GM12875 (cell line): Measurements from ENCODE around the gene ACIN1.

Experiments
- H3K4me3 ChIP-seq: one replicate; pipeline ENCODE4 v1.5.1; 2011; ENCODE audit warnings: low read depth, low read length, control low read depth
- TF ChIP-seq, protein P1 (sequence below): IDR thresholded peaks from 2 replicates; pipeline ENCODE4 v1.5.1; 2011; ENCODE audit warnings: low read depth, mild to moderate bottlenecking, control low read depth, inconsistent platforms, low read length, moderate library complexity, borderline replicate concordance; ENCODE audit not compliant: insufficient read depth

ACIN1 gene

DNA sequence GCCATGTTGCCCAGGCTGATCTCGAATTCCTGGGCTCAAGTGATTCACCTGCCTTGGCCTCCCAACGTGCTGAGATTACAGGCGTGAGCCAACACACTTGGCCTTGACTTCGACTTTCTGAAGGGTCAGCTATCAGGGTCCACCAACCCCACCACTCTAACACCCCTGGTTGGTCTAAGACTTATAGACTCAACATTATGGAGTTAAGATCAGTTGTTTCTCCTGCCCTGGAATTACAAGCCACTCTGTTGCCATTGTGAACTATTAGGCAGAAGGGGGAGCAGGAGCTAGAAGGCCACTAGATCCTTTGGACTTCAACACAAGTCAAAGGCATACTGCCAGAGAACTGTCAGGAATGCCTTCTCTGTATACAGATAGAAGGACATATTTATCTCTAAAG, 54.8 kb downstream of the ACIN1 start:
- TF ChIP-seq, protein P1, sequence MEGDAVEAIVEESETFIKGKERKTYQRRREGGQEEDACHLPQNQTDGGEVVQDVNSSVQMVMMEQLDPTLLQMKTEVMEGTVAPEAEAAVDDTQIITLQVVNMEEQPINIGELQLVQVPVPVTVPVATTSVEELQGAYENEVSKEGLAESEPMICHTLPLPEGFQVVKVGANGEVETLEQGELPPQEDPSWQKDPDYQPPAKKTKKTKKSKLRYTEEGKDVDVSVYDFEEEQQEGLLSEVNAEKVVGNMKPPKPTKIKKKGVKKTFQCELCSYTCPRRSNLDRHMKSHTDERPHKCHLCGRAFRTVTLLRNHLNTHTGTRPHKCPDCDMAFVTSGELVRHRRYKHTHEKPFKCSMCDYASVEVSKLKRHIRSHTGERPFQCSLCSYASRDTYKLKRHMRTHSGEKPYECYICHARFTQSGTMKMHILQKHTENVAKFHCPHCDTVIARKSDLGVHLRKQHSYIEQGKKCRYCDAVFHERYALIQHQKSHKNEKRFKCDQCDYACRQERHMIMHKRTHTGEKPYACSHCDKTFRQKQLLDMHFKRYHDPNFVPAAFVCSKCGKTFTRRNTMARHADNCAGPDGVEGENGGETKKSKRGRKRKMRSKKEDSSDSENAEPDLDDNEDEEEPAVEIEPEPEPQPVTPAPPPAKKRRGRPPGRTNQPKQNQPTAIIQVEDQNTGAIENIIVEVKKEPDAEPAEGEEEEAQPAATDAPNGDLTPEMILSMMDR, result no peak
- no peak overlapping the region for H3K4me3 ChIP-seq

DNA sequence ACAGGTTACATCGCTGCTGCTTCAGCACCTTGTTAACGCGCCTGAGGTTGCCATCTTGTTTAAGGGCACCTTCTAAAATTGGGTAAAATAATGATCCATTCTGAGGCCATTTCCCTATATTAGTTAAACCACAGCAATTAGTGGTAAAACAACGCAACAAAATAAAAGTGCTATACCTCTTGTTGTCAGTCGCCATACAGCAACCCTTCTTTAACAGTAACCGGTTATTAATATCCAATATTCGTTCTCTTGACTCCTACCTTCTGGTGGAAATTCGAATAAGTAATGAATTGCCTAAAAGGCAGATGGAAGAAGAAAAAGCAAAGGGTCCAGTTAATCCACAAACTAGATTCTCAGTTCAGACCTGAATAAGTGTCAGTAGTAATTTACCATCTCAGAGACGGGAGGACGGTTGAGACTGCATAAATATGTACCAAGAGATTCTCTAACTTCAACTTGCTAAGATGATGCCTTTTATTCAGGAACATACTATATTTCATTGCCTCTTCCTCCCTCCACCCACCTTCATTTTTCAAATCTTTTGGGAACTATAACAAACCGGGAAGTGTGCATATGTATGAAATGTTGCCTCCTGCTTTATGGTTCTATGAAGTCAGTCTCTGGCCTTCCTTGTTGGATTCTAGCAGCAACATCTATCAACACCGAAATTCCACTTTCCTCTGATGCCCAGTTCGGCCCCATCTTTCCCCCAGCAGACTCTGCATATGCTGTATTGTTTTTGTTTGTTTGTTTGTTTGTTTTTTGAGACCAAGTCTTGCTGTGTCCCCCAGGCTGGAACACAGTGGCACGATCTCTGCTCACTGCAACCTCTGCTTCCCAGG, 59.4 kb downstream of the ACIN1 start:
- TF ChIP-seq, protein P1, result no peak
- H3K4me3 ChIP-seq, result no peak overlapping the region

DNA sequence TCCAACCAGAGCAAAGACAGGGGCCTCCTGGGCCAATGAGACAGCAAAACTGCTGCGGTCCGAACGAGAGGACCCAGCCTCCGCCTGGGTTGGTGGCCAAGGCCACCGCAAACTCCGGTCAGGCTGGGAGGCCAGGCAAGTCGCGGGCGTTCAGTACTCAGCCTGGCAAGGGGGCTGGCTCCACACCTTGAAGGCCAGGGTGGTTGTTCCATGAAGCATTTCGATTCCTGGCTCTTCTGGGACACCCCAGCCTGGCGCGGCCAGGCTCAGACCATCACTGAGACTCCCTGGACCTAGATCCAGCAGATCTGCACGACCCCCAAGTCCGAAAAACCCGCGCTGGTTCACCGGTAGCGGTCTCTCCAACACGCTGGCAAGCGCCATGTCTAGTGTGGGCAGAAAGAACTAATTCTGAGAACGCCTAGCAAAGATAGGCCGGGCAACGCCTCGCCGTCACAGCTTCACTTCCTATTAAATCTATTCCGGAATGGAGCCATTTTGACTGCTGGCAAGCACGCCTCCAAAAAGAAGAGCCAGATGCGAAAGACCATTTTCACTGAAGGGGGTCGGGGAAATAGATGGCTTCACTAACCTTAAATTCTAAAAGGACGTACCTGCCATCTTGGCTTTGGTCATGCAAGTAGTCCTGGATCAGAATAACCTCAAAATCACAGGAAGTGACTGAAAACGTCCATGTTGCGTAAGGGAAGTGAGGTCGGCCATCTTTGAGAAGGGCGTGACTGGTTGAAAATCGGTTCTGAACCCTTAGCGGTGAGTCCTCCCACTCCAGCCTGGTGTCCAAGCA, 60.2 kb downstream of the ACIN1 start, which contains the start of gene PSMB5:
TSS of gene PSMB5 (minus strand) at position 403 of the 805 bp plus-strand sequence. CDS start at position 384, 19 bp downstream.
- TF ChIP-seq, protein P1, result no peak
- peak within 1 kb of the TSS; percentile 60 for H3K4me3 ChIP-seq

DNA sequence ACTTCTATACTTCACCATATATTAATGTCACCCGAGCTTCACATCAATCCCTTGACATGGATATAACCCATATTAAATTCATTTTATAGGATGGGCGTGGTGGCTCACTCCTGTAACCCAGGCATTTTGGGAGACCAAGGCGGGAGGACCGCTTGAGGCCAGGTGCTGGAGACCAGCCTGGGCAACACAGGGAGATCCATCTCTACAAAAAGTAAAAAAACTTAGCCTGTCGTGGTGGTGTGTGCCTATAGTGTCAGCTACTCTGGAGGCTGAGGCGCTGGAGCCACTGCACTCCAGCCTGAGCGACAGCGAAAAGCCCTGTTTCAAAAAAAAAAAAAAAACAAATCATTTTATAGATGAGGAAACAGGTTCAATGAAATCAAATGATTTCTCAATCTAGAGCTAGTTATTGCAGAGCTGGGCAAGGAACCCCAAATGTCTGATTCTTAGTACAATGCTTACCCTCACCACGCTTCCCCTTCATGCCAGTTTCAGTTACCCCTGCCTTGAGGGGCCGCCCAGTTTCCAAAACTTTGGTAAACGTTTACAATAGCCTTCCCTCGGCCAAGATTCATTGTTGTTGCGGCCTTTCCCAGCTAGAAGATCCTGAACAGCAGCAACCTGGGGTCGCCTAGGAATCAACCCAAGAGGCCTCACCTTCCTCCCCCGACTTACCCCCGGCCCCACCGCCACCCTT, 61.0 kb downstream of the ACIN1 start:
- TF ChIP-seq, protein P1, result no peak
- H3K4me3 ChIP-seq, result peak overlapping the region; percentile 60

DNA sequence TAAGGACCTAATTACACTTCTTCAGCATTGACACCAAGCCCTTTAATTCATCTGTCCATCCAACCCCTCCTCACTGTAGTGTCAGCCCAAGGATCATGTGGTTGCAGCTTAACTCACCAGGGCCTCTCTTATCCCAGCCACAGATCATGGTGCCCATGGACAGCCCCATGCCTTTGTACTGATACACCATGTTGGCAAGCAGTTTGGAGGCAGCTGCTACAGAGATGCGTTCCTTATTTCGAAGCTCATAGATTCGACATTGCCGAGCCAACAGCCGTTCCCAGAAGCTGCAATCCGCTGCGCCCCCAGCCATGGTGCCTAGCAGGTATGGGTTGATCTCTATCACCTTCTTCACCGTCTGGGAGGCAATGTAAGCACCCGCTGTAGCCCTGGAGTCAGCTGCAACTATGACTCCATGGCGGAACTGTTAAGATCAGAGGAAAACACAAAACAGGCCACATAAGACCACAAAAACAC, 61.6 kb downstream of the ACIN1 start:
- TF ChIP-seq, protein P1, result no peak
- H3K4me3 ChIP-seq, result no peak overlapping the region

DNA sequence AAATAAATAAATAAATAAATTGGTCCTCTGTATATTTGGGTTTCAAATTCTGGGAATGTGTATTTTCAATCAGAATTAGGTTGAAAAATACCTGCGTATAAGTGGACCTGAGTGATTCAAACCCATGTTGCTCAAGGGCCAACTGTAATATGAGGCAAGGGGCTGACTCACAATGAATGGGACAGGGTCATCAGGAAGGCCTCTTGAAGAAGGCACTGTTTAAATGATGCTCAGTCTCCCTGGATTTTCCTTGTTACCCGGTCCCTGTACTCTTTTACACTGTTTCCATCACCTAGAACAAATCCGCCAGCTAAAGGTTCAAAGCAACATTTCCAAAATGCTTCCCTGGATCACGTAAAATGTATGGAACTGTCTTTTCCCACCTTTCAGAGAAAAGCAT, 64.0 kb downstream of the ACIN1 start:
- TF ChIP-seq, protein P1, result no peak
- H3K4me3 ChIP-seq, result no peak overlapping the region
